KBM-7 (cell line): ENCODE results near the gene MS4A14.

Experiments used
- DNase-seq: peaks from one replicate; pipeline ENCODE4 v3.0.0-alpha.2; 2015
- in situ Hi-C: fragments of 300-500 bp; cut with MboI; formaldehyde crosslinking; loops from 2 replicates; pipeline ENCODE4 v1.14.3; 2020; ENCODE audit warnings: low sequenced_read_pairs, low pct_unique_long_range_greater_than_20kb, mixed read lengths

Gene MS4A14

GRCh38 chr11:60457576-60457975 is 61.3 kb downstream of the MS4A14 start:
- DNase-seq: no peak
- in situ Hi-C loops: no loop called here

- no peak for DNase-seq
- in situ Hi-C loops: no loop called here
These were observed 63.1 kb downstream of the MS4A14 start for GRCh38 chr11:60459345-60459744.
